ENCODE results near the gene GRAMD2B.

- TF ChIP-seq ZNF713 (CRISPR knock-in tag; IDR thresholded peaks at IDR 0.05) (no peak), USF2 (IDR thresholded peaks at IDR 0.05; ENCODE audit: low read depth, low read length) (no peak), USF2 (CRISPR knock-in tag; IDR thresholded peaks at IDR 0.05; ENCODE audit: borderline replicate concordance) (no peak), CHD2 (IDR thresholded peaks at IDR 0.05; ENCODE audit: low read depth, low read length) (no peak), AGO1 (IDR thresholded peaks at IDR 0.05; ENCODE audit: low read depth, low read length, poor library complexity, severe bottlenecking) (no peak)
Observed at GRCh38 chr5:126538579-126538978, 115.4 kb downstream of the GRAMD2B start.

All from HepG2 (cell line).